H9 (cell line): ENCODE measurements around the gene ALPI. TPM values are rescaled to one million over a fixed set of nuclear protein-coding genes. Genes with fewer than 3 reads are reported as not detected.

Experiments used
- DNase-seq: peaks from one replicate; pipeline ENCODE4 v3.0.0-alpha.2; 2017
- H2AFZ ChIP-seq: one replicate; pipeline ENCODE4 v1.6.1; 2013; ENCODE audit warnings: mild to moderate bottlenecking, low read length, control low read depth, moderate library complexity
- H2AK5ac ChIP-seq: 2 replicates; pipeline ENCODE4 v1.6.1; 2013; ENCODE audit warnings: low read length, control low read depth, mixed read lengths; ENCODE audit not compliant: insufficient read length
- H2BK120ac ChIP-seq: one replicate; pipeline ENCODE4 v1.6.1; 2013; ENCODE audit warnings: low read depth, mild to moderate bottlenecking, low read length, control low read depth, inconsistent platforms; ENCODE audit not compliant: poor library complexity, severe bottlenecking
- H2BK12ac ChIP-seq: 2 replicates; pipeline ENCODE4 v1.6.1; 2013; ENCODE audit warnings: low read length, control low read depth, mixed read lengths, low read depth; ENCODE audit not compliant: insufficient read length
- H2BK15ac ChIP-seq: 2 replicates; pipeline ENCODE4 v1.6.1; 2013; ENCODE audit warnings: low read depth, low read length, control low read depth
- H2BK20ac ChIP-seq: one replicate; pipeline ENCODE4 v1.6.1; 2013; ENCODE audit warnings: low read depth, mild to moderate bottlenecking, low read length, control low read depth, inconsistent platforms; ENCODE audit not compliant: poor library complexity, severe bottlenecking
- H2BK5ac ChIP-seq: 2 replicates; pipeline ENCODE4 v1.6.1; 2013; ENCODE audit warnings: low read length, control low read depth, mixed read lengths; ENCODE audit not compliant: insufficient read length
- H3K14ac ChIP-seq: 2 replicates; pipeline ENCODE4 v1.6.1; 2013; ENCODE audit warnings: low read length, control low read depth; ENCODE audit not compliant: insufficient read depth
- H3K18ac ChIP-seq: 2 replicates; pipeline ENCODE4 v1.6.1; 2013; ENCODE audit warnings: low read depth, mild to moderate bottlenecking, mixed read lengths, low read length, control low read depth; ENCODE audit not compliant: insufficient read length
- H3K23ac ChIP-seq: 2 replicates; pipeline ENCODE4 v1.6.1; 2013; ENCODE audit warnings: low read length, control low read depth, mixed read lengths, low read depth; ENCODE audit not compliant: insufficient read length
- H3K23me2 ChIP-seq: 2 replicates; pipeline ENCODE4 v1.6.1; 2013; ENCODE audit warnings: low read depth, mild to moderate bottlenecking, mixed read lengths, low read length, control low read depth; ENCODE audit not compliant: insufficient read length, poor library complexity, severe bottlenecking
- H3K27ac ChIP-seq: 2 replicates; pipeline ENCODE4 v1.5.1; 2013; ENCODE audit warnings: low read length, control low read depth, mixed read lengths, low read depth; ENCODE audit not compliant: insufficient read length
- H3K27me3 ChIP-seq: 2 replicates; pipeline ENCODE4 v1.6.1; 2013; ENCODE audit warnings: low read length, control low read depth, inconsistent platforms; ENCODE audit not compliant: insufficient read depth
- H3K4ac ChIP-seq: 2 replicates; pipeline ENCODE4 v1.6.1; 2013; ENCODE audit warnings: low read depth, mild to moderate bottlenecking, control low read depth, inconsistent platforms, low read length, moderate library complexity
- H3K4me1 ChIP-seq: 2 replicates; pipeline ENCODE4 v1.6.1; 2013; ENCODE audit warnings: low read length, control low read depth, inconsistent platforms; ENCODE audit not compliant: insufficient read depth
- H3K4me2 ChIP-seq: 2 replicates; pipeline ENCODE4 v1.6.1; 2013; ENCODE audit warnings: low read length, control low read depth, mixed read lengths; ENCODE audit not compliant: insufficient read length, insufficient read depth
- H3K56ac ChIP-seq: 2 replicates; pipeline ENCODE4 v1.6.1; 2013; ENCODE audit warnings: low read depth, mild to moderate bottlenecking, mixed read lengths, low read length, control low read depth; ENCODE audit not compliant: insufficient read length
- H3K79me1 ChIP-seq: 2 replicates; pipeline ENCODE4 v1.6.1; 2013; ENCODE audit warnings: low read depth, mild to moderate bottlenecking, moderate library complexity, low read length, control low read depth, inconsistent platforms; ENCODE audit not compliant: insufficient read depth, poor library complexity, severe bottlenecking
- H3K79me2 ChIP-seq: 2 replicates; pipeline ENCODE4 v1.6.1; 2013; ENCODE audit warnings: low read length, control low read depth, inconsistent platforms; ENCODE audit not compliant: insufficient read depth
- H3K9ac ChIP-seq: 2 replicates; pipeline ENCODE4 v1.6.1; 2013; ENCODE audit warnings: low read length, control low read depth, mixed read lengths; ENCODE audit not compliant: insufficient read length; ENCODE audit errors: extremely low read depth
- H3K9me3 ChIP-seq: one replicate; pipeline ENCODE4 v1.6.1; 2013; ENCODE audit warnings: low read depth, low read length, inconsistent platforms; ENCODE audit not compliant: control insufficient read depth
- H3T11ph ChIP-seq: one replicate; pipeline ENCODE4 v1.6.1; 2013; ENCODE audit warnings: mild to moderate bottlenecking, low read length, control low read depth, inconsistent platforms
- H4K20me1 ChIP-seq: one replicate; pipeline ENCODE4 v1.6.1; 2013; ENCODE audit not compliant: control insufficient read depth, insufficient read length, insufficient read depth
- H4K5ac ChIP-seq: 2 replicates; pipeline ENCODE4 v1.6.1; 2013; ENCODE audit warnings: low read depth, mild to moderate bottlenecking, mixed read lengths, low read length, control low read depth; ENCODE audit not compliant: insufficient read length
- H4K8ac ChIP-seq: replicated peaks from 2 replicates; pipeline ENCODE4 v1.6.1; 2013; ENCODE audit warnings: low read length, control low read depth, mixed read lengths, low read depth; ENCODE audit not compliant: insufficient read length
- H4K91ac ChIP-seq: 2 replicates; pipeline ENCODE4 v1.6.1; 2013; ENCODE audit warnings: low read depth, mild to moderate bottlenecking, moderate library complexity, mixed read lengths, low read length, control low read depth; ENCODE audit not compliant: insufficient read length
- H3K27ac Mint-ChIP-seq, 3 experiments: 2 replicates in 2 of 3; 3 replicates in 1 of 3; pipeline ENCODE4 v1.8.0; 2020 to 2021; ENCODE audit warnings: mixed read lengths in 3 of 3, mild to moderate bottlenecking in 1 of 3, moderate library complexity in 1 of 3
- H3K27me3 Mint-ChIP-seq: 2 replicates; pipeline ENCODE4 v1.8.0; 2021; ENCODE audit warnings: low read depth, mild to moderate bottlenecking, moderate library complexity, mixed read lengths
- H3K36me3 Mint-ChIP-seq, 3 experiments: 2 replicates in 2 of 3; 3 replicates in 1 of 3; pipeline ENCODE4 v1.8.0; 2020 to 2021; ENCODE audit warnings: low read depth in 3 of 3, mixed read lengths in 3 of 3; ENCODE audit not compliant: insufficient read depth in 1 of 3
- H3K4me1 Mint-ChIP-seq, 2 experiments: 2 replicates each; pipeline ENCODE4 v1.8.0; 2020; ENCODE audit warnings: mixed read lengths in 2 of 2
- H3K4me3 Mint-ChIP-seq, 2 experiments: 2 replicates in 1 of 2; 3 replicates in 1 of 2; pipeline ENCODE4 v1.8.0; 2020 to 2021; ENCODE audit warnings: mild to moderate bottlenecking in 2 of 2, mixed read lengths in 2 of 2, moderate library complexity in 1 of 2
- H3K9me3 Mint-ChIP-seq, 2 experiments: 2 replicates in 1 of 2; 3 replicates in 1 of 2; pipeline ENCODE4 v1.8.0; 2020; ENCODE audit warnings: mild to moderate bottlenecking in 2 of 2, mixed read lengths in 2 of 2, moderate library complexity in 1 of 2
- WGBS: extraction: QIAGEN DNeasy Blood & Tissue Kit; methylation state at CpG from one replicate; pipeline ENCODE4 v1.1.7; 2013; ENCODE audit warnings: missing lambda C conversion rate, low lambda C conversion rate, mixed read lengths; ENCODE audit not compliant: insufficient read length; ENCODE audit errors: extremely low coverage; 5-methylcytosine and 5-hydroxymethylcytosine counted together
- total RNA-seq: library from RNA; stranded (reverse); gene quantifications from 2 replicates; pipeline ENCODE4 v1.2.1, GENCODE V29; 2021
- TF ChIP-seq, protein P1 (sequence below): fragments of 200-600 bp; sonication (generic); conservative IDR thresholded peaks from 3 replicates; pipeline ENCODE4 v1.8.0; 2021; ENCODE audit warnings: antibody characterized with exemption, mild to moderate bottlenecking

ALPI gene
- total RNA-seq, 1 experiment from 2014 or later: not detected

- Mint-ChIP-seq H3K27me3 (peaks cover 53% of the 10 kb centered on the region), H3K27ac (no peak overlapping the region)
These were observed 25.6 kb downstream of the ALPI start for GRCh38 chr2:232481322-232482140.

More at GRCh38 chr2:232481322-232482140, 25.6 kb downstream of the ALPI start:
- H4K8ac ChIP-seq: no peak overlapping the region
- TF ChIP-seq, protein P1, sequence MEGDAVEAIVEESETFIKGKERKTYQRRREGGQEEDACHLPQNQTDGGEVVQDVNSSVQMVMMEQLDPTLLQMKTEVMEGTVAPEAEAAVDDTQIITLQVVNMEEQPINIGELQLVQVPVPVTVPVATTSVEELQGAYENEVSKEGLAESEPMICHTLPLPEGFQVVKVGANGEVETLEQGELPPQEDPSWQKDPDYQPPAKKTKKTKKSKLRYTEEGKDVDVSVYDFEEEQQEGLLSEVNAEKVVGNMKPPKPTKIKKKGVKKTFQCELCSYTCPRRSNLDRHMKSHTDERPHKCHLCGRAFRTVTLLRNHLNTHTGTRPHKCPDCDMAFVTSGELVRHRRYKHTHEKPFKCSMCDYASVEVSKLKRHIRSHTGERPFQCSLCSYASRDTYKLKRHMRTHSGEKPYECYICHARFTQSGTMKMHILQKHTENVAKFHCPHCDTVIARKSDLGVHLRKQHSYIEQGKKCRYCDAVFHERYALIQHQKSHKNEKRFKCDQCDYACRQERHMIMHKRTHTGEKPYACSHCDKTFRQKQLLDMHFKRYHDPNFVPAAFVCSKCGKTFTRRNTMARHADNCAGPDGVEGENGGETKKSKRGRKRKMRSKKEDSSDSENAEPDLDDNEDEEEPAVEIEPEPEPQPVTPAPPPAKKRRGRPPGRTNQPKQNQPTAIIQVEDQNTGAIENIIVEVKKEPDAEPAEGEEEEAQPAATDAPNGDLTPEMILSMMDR: no peak
- Mint-ChIP-seq H3K4me3 (no peak overlapping the region), H3K36me3 (peaks cover 0 to 8% (median 0%) of the 10 kb centered on the region in 3 experiments; a peak in 3 of 7 replicates), H3K9me3 (no peaks in the 10 kb centered on the region), H3K4me1 (peaks cover 6 to 7% of the 10 kb centered on the region in 2 experiments)
- H3K18ac ChIP-seq: no peak overlapping the region
- H2BK120ac ChIP-seq: no peak overlapping the region
- H3K23me2 ChIP-seq: peaks cover 9% of the 10 kb centered on the region
- H2BK20ac ChIP-seq: no peak overlapping the region
- no peak overlapping the region for H4K91ac ChIP-seq
- H3K23ac ChIP-seq: no peak overlapping the region
- no peak overlapping the region for H3K4me2 ChIP-seq
- H3K14ac ChIP-seq: no peak overlapping the region
- no peak overlapping the region for H4K5ac ChIP-seq
- no peak overlapping the region for H2AFZ ChIP-seq
- peak; percentile 19 for DNase-seq
- no peak overlapping the region for H3T11ph ChIP-seq
- no peaks in the 10 kb centered on the region for H4K20me1 ChIP-seq
- H3K27ac ChIP-seq: no peak overlapping the region
- no peaks in the 10 kb centered on the region for H3K79me2 ChIP-seq
- H3K27me3 ChIP-seq: peaks cover 24% of the 10 kb centered on the region
- H3K4me1 ChIP-seq: no peaks in the 10 kb centered on the region
- no peak overlapping the region for H2AK5ac ChIP-seq
- no peak overlapping the region for H2BK5ac ChIP-seq
- no peak overlapping the region for H3K4ac ChIP-seq
- no peak overlapping the region for H2BK12ac ChIP-seq
- no peaks in the 10 kb centered on the region for H3K79me1 ChIP-seq
- no peak overlapping the region for H3K9ac ChIP-seq
- H2BK15ac ChIP-seq: no peak overlapping the region
- WGBS: no CpG with 5 or more reads among the region's 29 CpGs
- no peak overlapping the region for H3K56ac ChIP-seq
- no peaks in the 10 kb centered on the region for H3K9me3 ChIP-seq
